ENCODE data around the gene TMEM43.

Gene TMEM43

GRCh38 chr3:14145670-14146380 lies 21.0 kb downstream of the TMEM43 start:
- no peak for TF ChIP-seq CTCF (IDR thresholded peaks at IDR 0.05; ENCODE audit: low read depth, low read length, missing control alignments)
- DNase-seq (ENCODE audit: low read depth), result no peak
- H3K4me3 ChIP-seq (ENCODE audit: low read depth, low read length), result no peak overlapping the region
- in situ Hi-C loops (cut with HindIII; ENCODE audit: low sequenced_read_pairs), result no loop called here

GRCh38 chr3:14146381-14147065 lies 21.7 kb downstream of the TMEM43 start:
- no peak for DNase-seq (ENCODE audit: low read depth)
- in situ Hi-C loops (cut with HindIII; ENCODE audit: low sequenced_read_pairs), result no loop called here
- H3K4me3 ChIP-seq (ENCODE audit: low read depth, low read length), result no peak overlapping the region
- no peak for TF ChIP-seq CTCF (IDR thresholded peaks at IDR 0.05; ENCODE audit: low read depth, low read length, missing control alignments)

GRCh38 chr3:14147066-14147435 lies 22.2 kb downstream of the TMEM43 start:
- no peak for DNase-seq (ENCODE audit: low read depth)
- in situ Hi-C loops (cut with HindIII; ENCODE audit: low sequenced_read_pairs), result no loop called here
- TF ChIP-seq CTCF (IDR thresholded peaks at IDR 0.05; ENCODE audit: low read depth, low read length, missing control alignments), result no peak
- no peak overlapping the region for H3K4me3 ChIP-seq (ENCODE audit: low read depth, low read length)

GRCh38 chr3:14147617-14148016 lies 22.8 kb downstream of the TMEM43 start:
- in situ Hi-C loops (cut with HindIII; ENCODE audit: low sequenced_read_pairs), result no loop called here
- no peak for DNase-seq (ENCODE audit: low read depth)
- no peak for TF ChIP-seq CTCF (IDR thresholded peaks at IDR 0.05; ENCODE audit: low read depth, low read length, missing control alignments)
- H3K4me3 ChIP-seq (ENCODE audit: low read depth, low read length), result no peak overlapping the region

- no peak overlapping the region for H3K4me3 ChIP-seq (ENCODE audit: low read depth, low read length)
- DNase-seq (ENCODE audit: low read depth), result no peak
- peak; percentile 33 for TF ChIP-seq CTCF (IDR thresholded peaks at IDR 0.05; ENCODE audit: low read depth, low read length, missing control alignments)
- in situ Hi-C loops (cut with HindIII; ENCODE audit: low sequenced_read_pairs), result no loop called here
These were observed 23.5 kb downstream of the TMEM43 start for GRCh38 chr3:14148041-14148985.

- in situ Hi-C loops (cut with HindIII; ENCODE audit: low sequenced_read_pairs), result no loop called here
- H3K4me3 ChIP-seq (ENCODE audit: low read depth, low read length), result no peak overlapping the region
- no peak for DNase-seq (ENCODE audit: low read depth)
- no peak for TF ChIP-seq CTCF (IDR thresholded peaks at IDR 0.05; ENCODE audit: low read depth, low read length, missing control alignments)
These were observed 25.2 kb downstream of the TMEM43 start for GRCh38 chr3:14150078-14150477.
